Activated CD8-positive, alpha-beta memory T cell treated with anti-CD3 and anti-CD28 coated beads, Interleukin-2, amount 50 U/mL, for 24 hours (primary cell): ENCODE results near the gene SLC5A6.
"Not testable (repeated sequence)": the region's sequence is repeated elsewhere in the genome, so short reads cannot be mapped to it uniquely, and the experiment has no call there.

Experiments
- DNase-seq: peaks from one replicate; pipeline ENCODE4 v3.0.0-alpha.2; 2020; ENCODE audit errors: extremely low read depth

SLC5A6 gene

DNA sequence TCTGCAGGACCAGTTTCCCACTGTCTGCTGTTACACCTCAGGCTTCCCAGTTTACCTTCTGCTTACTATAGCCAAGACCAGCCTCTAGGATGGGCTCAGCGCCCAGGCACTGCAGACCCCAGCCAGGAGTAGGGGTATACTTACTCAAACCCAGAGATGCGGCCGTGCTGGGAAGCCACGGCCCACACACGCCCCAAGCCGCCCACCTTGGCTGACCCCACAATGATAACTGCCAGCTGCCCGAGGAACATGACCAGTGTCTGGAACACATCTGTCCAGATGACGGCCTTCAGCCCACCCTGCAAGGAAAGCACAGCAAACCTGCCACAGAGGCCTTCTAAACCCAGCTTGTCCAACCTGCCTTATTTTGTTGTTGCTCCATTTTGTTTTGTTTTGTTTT is 6.9 kb downstream of the SLC5A6 start:
- no peak for DNase-seq

DNA sequence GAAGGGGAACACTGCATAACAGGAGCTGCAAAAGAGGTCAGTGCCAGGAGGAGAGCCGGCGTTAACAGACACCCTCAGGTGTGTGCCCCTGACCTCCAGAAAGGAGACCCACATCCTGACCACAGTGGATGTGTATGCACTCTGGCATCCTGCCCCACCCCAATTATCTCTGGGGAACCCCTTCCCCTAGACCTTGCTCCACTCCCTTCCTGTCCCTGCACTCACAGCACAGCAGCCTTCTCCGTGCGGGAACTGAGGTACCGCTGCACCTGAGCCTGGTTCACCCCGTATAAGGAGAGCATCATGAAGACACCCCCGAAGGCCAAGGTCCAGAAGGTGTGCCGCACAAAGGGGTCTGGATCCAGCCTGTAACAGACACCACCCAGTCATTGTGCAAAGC is 7.5 kb downstream of the SLC5A6 start:
- no peak for DNase-seq

DNA sequence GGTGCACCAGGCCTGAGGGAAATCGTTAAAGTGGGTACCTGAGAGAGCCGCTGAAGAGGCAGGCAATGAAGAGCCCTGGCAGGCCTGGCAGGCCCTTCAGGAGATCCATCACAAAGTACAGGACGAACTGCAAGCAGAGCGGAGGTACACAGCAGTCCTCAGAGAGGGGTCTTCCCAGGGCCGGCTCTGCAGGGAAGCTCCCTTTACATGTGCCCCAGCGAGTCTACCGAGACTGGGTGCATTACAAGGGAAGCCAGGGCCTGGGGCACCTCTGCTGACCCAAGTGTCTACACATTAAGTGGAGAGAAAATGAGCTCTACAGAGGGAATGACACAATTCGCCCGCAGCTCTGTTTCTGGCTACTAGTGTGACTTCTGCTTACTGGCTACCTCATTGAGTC is 8.3 kb downstream of the SLC5A6 start:
- DNase-seq, result no peak

DNA sequence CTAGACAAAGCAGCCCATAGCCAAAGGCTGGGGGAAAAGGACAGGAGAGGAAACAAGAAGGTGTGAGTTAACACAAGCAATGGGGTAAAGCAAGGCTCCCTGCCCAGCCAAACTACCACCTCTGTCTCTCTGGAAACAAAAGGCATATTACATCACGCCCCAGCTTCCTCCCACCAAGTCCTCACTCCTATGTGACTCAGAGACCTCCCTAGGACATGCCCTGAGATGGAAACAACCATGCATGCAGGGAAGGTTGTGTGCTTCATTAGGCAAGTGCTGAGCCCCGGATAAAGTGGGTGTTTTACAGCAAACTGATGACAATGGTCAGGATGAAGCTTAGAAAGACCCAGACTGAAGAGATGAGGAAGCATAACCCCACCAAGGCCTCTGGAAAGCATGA is 9.2 kb downstream of the SLC5A6 start:
- no peak for DNase-seq

DNA sequence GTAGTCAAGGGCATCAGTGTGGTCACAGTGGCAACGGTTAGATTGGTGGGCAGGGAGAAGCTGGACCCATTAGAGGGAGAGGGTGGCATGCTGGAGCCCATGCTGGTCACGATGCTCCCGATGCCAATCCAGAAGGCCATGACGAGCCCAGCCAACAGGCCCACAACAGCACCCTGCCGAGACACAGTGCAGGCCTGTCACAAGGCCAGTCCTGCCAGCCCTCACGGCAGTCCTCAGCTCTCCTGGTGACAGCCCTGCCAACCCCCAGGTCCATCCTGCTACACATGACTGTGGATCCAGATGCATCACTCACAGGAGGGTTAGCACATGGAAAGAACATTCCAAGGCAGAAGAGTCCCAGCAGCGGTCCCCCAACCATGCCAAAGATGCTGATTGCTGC is 10.4 kb downstream of the SLC5A6 start:
- no peak for DNase-seq

DNA sequence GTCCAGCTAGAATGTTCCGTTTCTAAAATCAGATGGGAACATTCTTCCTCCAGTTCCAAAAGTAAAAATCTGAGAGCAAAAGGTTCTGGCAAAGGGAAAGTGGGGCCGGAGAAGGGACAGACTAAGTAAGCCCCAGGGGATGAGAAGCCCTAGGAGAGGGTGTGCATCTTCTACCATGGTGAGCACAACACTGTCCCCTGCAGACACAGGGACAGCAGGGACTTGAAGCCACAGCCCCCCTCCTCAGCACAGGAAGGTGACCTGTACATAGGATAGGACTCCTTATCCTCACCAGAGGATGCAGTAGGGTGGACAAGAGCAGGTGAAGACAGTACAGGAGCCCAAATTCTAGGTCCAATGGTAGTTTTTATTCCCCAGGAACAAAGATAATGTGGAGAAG is 12.8 kb downstream of the SLC5A6 start:
- DNase-seq, result no peak

DNA sequence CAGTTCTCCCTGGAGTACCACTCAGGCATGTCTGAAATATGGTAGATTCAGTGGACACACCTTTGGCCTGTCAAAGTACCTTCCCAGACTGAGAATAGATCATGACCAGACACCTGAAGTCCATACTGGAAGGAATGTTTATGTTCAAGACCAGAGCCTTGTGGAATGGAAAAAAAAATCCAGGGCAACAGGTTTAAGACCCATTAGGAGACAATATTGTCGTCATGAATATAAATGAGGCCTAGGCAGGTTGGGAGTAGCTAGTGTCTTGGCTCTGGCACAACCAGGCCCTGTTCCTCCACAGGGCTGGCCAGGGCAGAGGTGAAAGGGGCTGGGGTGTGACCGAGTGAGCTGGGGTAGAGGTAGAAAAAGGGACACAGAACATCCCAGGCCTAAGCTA is 13.4 kb downstream of the SLC5A6 start:
- DNase-seq, result no peak

DNA sequence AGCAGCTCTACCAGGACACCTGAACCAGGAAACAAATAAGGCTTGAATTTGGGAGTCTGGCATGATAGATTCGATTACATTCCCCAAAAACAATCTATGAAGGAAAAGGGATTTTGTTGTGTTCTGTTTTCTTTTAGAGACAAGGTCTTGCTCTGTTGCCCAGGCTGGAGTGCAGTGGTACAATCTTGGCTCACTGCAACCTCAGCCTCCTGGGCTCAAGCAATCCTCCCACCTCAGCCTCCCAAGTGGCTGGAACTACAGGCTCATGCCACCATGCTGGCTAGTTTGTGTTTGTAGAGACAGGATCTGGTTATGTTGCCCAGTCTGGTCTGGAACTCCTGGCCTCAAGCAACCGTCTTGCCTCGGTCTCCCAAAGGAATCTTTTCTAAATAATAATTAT is 14.0 kb downstream of the SLC5A6 start:
- not testable (repeated sequence) for DNase-seq

DNA sequence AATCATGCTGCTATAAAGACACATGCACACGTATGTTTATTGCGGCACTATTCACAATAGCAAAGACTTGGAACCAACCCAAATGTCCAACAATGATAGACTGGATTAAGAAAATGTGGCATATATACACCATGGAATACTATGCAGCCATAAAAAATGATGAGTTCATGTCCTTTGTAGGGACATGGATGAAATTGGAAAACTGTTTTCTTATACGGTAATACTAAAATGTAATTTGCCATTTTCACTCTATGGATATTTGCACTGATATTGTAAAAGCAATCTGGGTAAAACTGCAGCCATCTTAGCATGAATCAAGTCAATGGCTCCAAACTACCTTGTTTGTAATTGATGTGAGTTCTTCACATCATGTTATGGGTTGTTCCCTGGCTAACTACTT is 16.3 kb downstream of the SLC5A6 start:
- not testable (repeated sequence) for DNase-seq

DNA sequence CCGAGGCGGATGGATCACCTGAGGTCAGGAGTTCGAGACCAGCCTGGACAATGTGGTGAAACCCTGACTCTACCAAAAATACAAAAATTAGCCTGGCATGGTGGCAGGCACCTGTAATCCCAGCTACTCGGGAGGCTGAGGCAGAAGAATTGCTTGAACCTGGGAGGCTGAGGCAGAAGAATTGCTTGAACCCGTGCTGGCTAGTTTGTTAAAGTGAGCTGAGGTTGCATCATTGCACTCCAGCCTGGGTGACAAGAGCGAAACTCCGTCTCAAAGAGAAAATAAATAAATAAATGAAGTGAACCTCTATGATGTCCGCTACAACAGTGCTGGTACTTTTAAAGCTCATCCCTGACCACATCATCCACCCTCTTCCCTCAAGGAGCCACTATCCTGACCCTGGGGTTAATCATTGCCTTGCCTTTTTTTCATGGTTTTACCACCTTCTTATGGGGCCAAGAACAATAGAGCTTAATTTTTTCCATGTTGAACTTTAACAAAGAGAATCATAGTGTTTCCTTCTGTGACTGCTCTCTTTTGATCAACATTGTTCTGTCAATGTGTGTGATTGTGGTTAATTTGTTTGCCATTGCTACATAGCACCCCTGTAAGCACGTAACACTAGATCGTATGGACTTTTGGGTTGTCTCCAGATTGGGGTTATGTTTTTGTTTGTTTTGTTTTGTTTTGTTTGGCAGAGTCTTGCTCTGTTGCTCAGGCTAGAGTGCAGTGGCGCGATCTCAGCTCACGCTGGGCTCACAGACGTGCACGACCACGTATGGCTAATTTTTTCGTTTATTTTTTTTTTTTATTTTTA is 17.3 kb downstream of the SLC5A6 start:
- no peak for DNase-seq

DNA sequence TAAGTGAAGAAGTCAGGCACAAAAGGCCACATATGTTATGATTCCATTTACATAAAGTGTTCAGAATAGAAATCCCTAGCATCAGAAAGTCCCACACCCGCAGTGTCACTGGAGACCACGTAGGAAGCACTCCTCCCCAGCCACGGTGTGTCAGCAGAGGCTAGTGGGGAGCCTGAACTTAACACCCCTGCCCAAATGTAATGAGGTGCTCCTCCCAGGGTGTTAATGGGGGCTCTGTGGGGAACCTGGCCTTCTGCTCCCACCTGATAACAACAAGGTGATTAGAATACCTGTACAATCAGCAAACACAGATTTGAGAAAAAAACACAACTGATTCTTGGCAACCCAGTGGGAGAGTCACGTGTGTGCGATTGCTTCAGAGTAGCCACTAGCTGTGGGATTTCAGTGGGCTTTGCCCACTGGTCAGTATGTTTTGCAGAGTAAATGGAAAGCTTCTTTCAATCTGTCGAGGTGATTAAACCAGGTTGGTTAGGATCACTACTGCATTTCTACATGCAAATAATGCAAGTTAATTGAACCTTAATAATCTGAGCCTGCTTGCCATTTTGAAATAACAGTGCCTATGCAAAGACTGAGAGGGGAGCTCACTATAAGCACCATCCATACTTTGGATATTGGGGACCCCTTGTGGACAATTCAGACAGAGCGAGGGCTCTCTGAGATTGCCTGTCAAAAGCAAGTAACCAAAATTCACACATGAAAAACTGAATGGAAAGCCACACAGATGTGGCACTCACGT is 20.8 kb downstream of the SLC5A6 start:
- no peak for DNase-seq

DNA sequence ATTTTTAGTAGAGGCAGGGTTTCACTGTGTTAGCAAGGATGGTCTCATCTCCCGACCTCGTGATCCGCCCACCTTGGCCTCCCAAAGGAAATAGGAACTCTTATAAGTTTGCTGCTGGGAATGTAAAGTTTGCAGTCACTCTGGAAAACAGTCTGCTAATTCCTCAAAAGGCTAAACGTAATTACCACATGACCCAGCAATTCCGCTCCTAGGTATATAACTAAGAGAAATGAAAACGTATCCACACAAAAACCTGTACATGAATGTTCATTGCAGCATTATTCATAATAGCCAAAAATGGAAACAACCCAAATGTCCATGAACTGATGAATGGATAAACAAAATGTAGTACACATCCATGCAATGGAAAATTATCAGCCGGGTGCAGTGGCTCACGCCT is 22.1 kb downstream of the SLC5A6 start:
- DNase-seq, result no peak

DNA sequence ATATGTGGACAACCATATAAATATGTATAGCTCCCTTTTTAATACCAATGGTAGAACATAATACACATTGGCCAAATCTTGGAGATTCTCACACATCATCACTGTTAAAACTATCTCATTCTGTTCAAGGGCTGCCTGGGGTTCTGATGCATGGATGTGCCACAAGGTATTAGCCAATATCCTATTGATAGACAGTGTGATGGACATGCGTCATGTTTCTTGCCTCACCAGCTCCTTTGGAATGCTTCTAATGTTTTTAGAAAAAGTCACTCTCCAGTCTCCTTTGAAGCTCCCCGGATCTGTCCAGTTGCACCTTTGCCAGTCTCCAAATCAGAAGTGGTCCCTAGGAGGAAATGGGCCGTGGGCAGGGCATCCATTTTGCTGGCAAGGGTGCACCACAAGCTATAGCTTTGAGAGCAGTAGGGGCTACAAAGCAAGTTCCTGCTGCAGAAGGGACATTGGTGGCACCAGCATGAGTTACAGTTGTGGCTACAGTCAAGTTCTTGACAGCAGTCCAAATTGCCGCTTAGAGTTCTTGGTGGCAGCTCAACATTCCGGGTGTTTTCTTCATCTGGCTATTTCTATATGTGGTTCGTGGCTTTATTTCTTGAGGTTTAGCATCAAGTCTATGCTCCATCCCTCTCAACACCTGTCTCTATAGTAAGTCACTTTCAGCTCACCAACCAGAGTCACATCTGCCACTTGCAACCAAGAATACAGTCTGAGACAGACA is 25.3 kb downstream of the SLC5A6 start:
- no peak for DNase-seq

DNA sequence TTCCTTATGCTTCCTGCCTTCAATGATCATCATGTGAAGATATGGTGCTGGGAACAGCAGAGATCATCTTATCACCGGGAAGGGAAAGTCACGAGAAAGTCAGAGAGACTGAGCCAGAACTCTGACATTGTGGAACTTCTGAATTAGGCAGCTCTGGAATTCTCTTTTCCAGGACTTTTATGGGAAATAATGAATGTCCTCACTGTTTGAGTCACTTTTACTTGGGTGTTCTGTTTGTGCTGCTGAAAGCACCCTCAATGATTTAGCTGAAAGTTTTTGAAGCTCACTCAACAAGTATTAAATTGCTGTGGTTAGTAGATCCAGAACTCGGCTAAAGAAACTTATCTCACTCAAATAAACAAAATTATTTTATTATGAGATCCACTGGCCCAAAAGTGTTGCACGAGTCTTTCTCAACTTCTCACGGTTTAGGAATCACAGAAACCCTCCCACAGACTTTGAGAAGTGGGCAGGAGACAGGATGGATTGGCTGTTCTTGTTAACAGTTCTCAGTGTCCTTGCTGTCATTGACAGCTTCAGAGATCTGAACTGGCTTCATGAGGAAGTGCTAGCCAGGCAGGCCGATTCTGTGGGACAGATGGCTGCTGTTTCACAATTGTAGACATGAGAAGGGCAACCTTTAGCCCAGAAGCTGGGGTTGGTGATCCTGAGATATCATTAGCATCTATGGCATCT is 26.6 kb downstream of the SLC5A6 start:
- no peak for DNase-seq

DNA sequence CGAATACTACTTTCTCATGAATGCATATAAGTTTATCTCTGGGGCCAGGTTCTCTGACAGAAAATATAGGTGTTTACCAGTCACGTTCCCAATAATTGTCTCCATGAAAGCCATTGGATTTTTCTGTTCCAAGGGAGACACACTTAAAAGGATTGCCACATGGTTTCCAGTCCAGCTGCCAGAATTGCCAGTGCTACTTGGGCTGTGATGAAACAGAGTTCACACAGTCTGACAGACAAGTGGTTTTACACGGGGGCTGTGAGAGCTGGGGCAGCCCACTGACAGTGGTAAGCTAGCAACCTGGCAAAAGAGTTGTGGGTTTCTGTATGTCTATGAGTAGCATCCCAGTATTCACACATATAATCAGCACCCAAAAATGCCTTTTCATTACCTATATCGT is 28.0 kb downstream of the SLC5A6 start:
- no peak for DNase-seq

DNA sequence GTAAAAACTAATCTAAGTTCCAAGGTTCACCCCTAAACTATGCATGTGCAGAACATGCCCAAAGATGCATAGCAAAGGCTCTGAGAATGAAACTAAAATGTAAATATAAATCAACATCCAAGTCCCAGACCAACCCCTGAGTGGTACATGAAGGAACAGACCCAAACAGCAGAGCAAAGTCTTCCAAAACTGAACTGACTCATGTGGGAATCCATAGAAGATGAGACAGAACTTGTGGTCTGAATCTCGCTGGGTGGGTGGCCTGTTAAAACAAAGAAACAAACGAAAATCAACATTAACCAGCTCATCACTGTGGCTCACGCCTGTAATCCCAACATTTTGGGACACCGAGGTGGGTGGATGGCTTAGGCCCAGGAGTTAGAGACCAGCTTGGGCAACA is 29.7 kb downstream of the SLC5A6 start:
- no peak for DNase-seq

DNA sequence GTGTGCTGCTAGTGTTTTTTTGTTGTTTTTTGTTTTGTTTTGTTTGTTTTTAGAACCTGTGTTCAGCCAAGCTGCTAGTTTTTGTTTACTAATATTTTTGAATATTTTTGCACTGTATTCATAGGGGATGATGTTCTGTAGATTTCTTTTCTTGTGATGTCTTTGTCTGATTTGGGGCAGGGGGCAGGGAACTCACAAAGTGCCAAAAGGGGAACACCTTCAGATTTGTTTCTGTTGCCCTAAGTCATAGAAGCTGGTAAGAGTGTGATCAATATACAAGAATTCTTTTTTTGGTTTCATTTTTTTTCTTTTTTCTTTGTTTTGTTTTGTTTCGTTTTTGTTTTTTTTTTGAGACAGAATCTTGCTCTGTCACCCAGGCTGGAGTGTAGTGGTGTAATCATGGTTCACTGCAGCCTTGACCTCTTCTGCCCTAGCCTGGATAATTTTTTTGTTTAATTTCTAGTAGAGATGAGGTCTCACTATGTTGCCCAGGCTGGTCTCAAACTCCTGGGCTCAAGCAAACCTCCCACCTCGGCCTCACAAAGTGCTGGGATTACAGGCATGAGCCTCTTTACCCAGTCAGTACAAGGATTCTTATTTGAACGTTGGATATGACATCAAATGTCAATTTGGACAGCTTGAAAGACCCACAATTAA is 32.6 kb downstream of the SLC5A6 start:
- no peak for DNase-seq

DNA sequence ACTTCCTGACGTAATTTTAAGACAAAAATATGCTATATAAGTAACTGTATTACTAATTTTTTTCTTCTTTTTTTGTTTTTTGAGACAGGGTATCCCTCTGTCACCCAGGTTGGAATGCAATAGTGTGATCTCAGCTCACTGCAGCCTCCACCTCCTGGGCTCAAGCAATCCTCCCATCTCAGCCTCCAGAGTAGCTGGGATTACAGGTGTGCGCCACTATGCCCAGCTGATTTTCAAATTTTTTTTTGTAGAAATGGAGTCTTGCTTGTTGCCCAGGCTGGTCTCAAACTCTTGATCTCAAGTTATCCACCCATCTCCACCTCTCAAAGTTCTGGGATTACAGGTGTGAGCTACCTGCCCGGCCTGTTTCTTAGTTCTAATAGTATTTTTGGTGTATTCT is 33.6 kb downstream of the SLC5A6 start:
- no peak for DNase-seq

DNA sequence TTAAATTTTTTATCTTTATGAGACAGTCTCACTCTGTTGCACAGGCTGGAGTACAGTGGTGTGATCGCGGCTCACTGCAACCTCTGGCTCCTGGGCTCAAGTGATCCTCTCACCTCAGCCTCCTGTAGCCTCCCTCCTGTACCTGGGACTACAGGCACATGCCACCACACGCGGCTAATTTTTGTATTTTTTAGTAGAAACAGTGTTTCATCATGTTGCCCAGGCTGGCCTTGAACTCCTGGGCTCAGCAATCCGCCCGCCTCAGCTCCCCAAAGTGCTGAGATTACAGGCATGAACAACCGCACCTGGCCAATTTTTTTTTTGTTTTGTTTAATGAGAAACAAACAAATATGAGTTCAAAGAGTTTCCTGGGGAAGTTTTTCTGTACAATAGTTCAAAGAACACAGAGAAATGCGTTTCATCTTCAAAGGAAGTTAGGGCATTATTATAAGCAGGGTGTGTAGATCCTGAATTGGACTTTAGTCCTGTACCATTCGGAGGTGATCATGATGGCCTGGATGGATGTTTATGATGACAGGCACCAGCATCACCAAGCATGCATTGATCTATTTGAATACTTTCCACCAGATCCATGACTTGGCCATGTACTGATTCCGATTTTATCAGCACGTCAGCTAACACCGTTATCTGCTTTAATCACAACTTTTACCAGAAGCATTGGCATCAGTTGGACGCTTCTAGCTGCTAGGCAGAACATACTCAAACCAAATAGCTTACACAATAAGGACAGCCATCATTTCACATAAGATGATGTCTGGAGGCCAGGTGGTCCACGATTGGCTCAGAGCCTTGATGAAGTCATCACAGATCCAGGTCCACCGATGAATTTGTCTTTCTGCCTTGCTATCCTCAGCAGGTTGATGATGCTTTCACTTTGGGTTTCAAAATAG is 34.4 kb downstream of the SLC5A6 start:
- no peak for DNase-seq

DNA sequence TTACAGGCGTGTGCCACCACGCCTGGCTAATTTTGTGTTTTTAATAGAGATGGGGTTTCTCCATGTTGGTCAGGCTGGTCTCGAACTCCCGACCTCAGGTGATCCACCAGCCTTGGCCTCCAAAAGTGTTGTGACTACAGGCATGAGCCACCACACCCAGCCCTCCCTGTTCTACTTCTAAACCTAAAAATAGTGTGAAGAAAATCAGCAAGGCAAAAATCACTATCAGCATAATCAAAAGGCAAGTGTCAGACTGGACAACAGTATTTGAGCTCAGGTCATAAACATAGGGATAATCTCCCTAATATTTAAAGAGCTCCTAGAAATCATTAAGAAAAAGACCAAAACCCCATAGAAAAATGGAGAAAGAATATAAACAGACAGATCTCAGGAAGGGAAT is 36.3 kb downstream of the SLC5A6 start:
- DNase-seq, result not testable (repeated sequence)
